HCT116 (cell line): Measurements from ENCODE around the gene CORO2B.

ENCODE experiments used
- CEBPB ChIP-seq: IDR thresholded peaks from 2 replicates; pipeline ENCODE4 v1.6.1; 2012; ENCODE audit warnings: low read depth
- EZH2 ChIP-seq: fragments of 200-600 bp; sonication (generic); IDR thresholded peaks from 2 replicates; pipeline ENCODE4 v1.6.1; 2017; ENCODE audit warnings: antibody characterized with exemption, mixed run types
- EZH2phosphoT487 ChIP-seq: fragments of 200-600 bp; IDR thresholded peaks from 2 replicates; pipeline ENCODE4 v1.6.1; 2018; ENCODE audit warnings: antibody characterized with exemption, borderline replicate concordance
- FOSL1 ChIP-seq: IDR thresholded peaks from 2 replicates; pipeline ENCODE4 v1.6.1; 2012; ENCODE audit warnings: low read depth
- POLR2A ChIP-seq: IDR thresholded peaks from 2 replicates; pipeline ENCODE4 v1.7.0; 2011; ENCODE audit warnings: borderline replicate concordance; ENCODE audit not compliant: insufficient read depth, insufficient read length; ENCODE audit errors: extremely low read depth
- RAD21 ChIP-seq: IDR thresholded peaks from 2 replicates; pipeline ENCODE4 v1.6.1; 2012; ENCODE audit warnings: low read depth, mild to moderate bottlenecking
- SIN3A ChIP-seq: IDR thresholded peaks from 2 replicates; pipeline ENCODE4 v1.6.1; 2012; ENCODE audit warnings: low read depth
- SP1 ChIP-seq: IDR thresholded peaks from 2 replicates; pipeline ENCODE4 v1.6.1; 2012; ENCODE audit warnings: low read depth
- SRF ChIP-seq: IDR thresholded peaks from 2 replicates; pipeline ENCODE4 v1.6.1; 2012; ENCODE audit warnings: low read depth
- YY1 ChIP-seq: IDR thresholded peaks from 2 replicates; pipeline ENCODE4 v1.6.1; 2011; ENCODE audit warnings: low read length, low read depth, moderate library complexity, mild to moderate bottlenecking; ENCODE audit not compliant: insufficient replicate concordance; ENCODE audit errors: extremely low read depth
- ZNF274 ChIP-seq: fragments of 200-500 bp; sonication (Bioruptor generic); IDR thresholded peaks from 2 replicates; pipeline ENCODE4 v1.6.1; 2014; ENCODE audit warnings: mild to moderate bottlenecking, low read depth, low read length, inconsistent platforms
- TF ChIP-seq, protein P1 (sequence below): IDR thresholded peaks from 2 replicates; pipeline ENCODE4 v1.6.1; 2012
- TF ChIP-seq, protein P2 (sequence below), 3 experiments: fragments of 200-600 bp in 1 of 3; sonication (generic) in 1 of 3; IDR thresholded peaks in 2 of 3; conservative IDR thresholded peaks in 1 of 3; 2 replicates each; pipeline ENCODE4 v1.5.1; 2012 to 2017; ENCODE audit warnings: low read depth in 2 of 3, low read length in 2 of 3, antibody characterized with exemption in 1 of 3, borderline replicate concordance in 1 of 3, control low read depth in 1 of 3, mild to moderate bottlenecking in 1 of 3, mixed read lengths in 1 of 3, mixed run types in 1 of 3, moderate library complexity in 1 of 3; ENCODE audit not compliant: insufficient read depth in 1 of 3
- TF ChIP-seq, protein P3 (sequence below): IDR thresholded peaks from 2 replicates; pipeline ENCODE4 v1.6.1; 2012

DNA sequence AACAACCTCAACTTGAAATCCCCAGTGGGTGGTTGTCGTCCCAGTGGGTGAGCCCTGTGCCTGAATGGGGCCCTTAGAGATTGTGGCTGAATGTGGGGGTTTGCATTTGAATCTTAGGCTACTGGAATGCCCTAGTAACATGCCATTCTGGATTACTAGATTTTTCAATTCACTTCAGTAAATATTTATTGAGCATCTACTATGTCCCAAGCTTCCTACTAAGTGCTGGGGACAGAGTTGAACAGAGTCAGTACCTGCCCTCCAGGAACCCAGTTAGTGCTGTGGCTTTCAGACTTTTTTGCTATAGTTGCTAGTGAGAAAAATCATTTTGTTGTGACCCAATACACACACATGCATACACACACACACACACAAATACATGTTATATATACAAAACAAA, 39.0 kb downstream of the CORO2B start:
- TF ChIP-seq, protein P1, sequence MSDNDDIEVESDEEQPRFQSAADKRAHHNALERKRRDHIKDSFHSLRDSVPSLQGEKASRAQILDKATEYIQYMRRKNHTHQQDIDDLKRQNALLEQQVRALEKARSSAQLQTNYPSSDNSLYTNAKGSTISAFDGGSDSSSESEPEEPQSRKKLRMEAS = no peak
- TF ChIP-seq RAD21 = no peak
- TF ChIP-seq, protein P2, sequence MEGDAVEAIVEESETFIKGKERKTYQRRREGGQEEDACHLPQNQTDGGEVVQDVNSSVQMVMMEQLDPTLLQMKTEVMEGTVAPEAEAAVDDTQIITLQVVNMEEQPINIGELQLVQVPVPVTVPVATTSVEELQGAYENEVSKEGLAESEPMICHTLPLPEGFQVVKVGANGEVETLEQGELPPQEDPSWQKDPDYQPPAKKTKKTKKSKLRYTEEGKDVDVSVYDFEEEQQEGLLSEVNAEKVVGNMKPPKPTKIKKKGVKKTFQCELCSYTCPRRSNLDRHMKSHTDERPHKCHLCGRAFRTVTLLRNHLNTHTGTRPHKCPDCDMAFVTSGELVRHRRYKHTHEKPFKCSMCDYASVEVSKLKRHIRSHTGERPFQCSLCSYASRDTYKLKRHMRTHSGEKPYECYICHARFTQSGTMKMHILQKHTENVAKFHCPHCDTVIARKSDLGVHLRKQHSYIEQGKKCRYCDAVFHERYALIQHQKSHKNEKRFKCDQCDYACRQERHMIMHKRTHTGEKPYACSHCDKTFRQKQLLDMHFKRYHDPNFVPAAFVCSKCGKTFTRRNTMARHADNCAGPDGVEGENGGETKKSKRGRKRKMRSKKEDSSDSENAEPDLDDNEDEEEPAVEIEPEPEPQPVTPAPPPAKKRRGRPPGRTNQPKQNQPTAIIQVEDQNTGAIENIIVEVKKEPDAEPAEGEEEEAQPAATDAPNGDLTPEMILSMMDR (IDR thresholded peaks at IDR 0.05 in 2 of 3, conservative IDR thresholded peaks at IDR 0.05 in 1 of 3; ENCODE audit: borderline replicate concordance in 1 of 3, insufficient read depth in 1 of 3, low read depth in 2 of 3, low read length in 2 of 3) = no peak
- no peak for TF ChIP-seq CEBPB
- TF ChIP-seq YY1 = no peak
- no peak for TF ChIP-seq SIN3A
- TF ChIP-seq EZH2phosphoT487 = no peak
- TF ChIP-seq FOSL1 = no peak
- TF ChIP-seq POLR2A = no peak
- TF ChIP-seq EZH2 = no peak
- TF ChIP-seq, protein P3, sequence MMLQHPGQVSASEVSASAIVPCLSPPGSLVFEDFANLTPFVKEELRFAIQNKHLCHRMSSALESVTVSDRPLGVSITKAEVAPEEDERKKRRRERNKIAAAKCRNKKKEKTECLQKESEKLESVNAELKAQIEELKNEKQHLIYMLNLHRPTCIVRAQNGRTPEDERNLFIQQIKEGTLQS = no peak
- TF ChIP-seq ZNF274 = no peak
- no peak for TF ChIP-seq SP1
- TF ChIP-seq SRF = no peak
